Central memory CD4-positive, alpha-beta T cell (primary cell): ENCODE results near the gene ITGA7.

Experiments
- DNase-seq: peaks from one replicate; pipeline ENCODE4 v3.0.0; 2022

Gene ITGA7

GRCh38 chr12:55698965-55699364, 8.7 kb downstream of the ITGA7 start:
- DNase-seq = no peak

- DNase-seq = no peak
Observed at GRCh38 chr12:55698241-55698955, 9.3 kb downstream of the ITGA7 start.

GRCh38 chr12:55697686-55698085, 10.0 kb downstream of the ITGA7 start:
- DNase-seq = no peak

- DNase-seq = no peak
Observed at GRCh38 chr12:55696796-55697462, 10.8 kb downstream of the ITGA7 start.

- DNase-seq = no peak
Observed at GRCh38 chr12:55696141-55696540, 11.6 kb downstream of the ITGA7 start.

- DNase-seq = no peak
Observed at GRCh38 chr12:55695349-55695748, 12.4 kb downstream of the ITGA7 start.

- no peak for DNase-seq
Observed at GRCh38 chr12:55694651-55695050, 13.1 kb downstream of the ITGA7 start.

GRCh38 chr12:55694188-55694515, 13.6 kb downstream of the ITGA7 start:
- no peak for DNase-seq

- no peak for DNase-seq
Observed at GRCh38 chr12:55693323-55694187, 14.1 kb downstream of the ITGA7 start.

- DNase-seq = no peak
Observed at GRCh38 chr12:55692631-55693322, 14.9 kb downstream of the ITGA7 start.

GRCh38 chr12:55688716-55689655, 18.7 kb downstream of the ITGA7 start:
- no peak for DNase-seq

GRCh38 chr12:55687746-55688145, 20.0 kb downstream of the ITGA7 start:
- DNase-seq = no peak

GRCh38 chr12:55686366-55687010, 21.2 kb downstream of the ITGA7 start:
- DNase-seq = no peak

GRCh38 chr12:55685671-55686070, 22.0 kb downstream of the ITGA7 start:
- DNase-seq = no peak

GRCh38 chr12:55684761-55685370, 22.8 kb downstream of the ITGA7 start:
- no peak for DNase-seq

GRCh38 chr12:55683676-55684075, 24.0 kb downstream of the ITGA7 start:
- no peak for DNase-seq

- DNase-seq = no peak
Observed at GRCh38 chr12:55682087-55682796, 25.5 kb downstream of the ITGA7 start.

GRCh38 chr12:55681142-55682077, 26.3 kb downstream of the ITGA7 start:
- no peak for DNase-seq

- no peak for DNase-seq
Observed at GRCh38 chr12:55679691-55680090, 28.0 kb downstream of the ITGA7 start.
